ENCODE measurements around the gene OR4X1.
"Not testable (repeated sequence)": the region's sequence is repeated elsewhere in the genome, so short reads cannot be mapped to it uniquely, and the experiment has no call there.

DNA sequence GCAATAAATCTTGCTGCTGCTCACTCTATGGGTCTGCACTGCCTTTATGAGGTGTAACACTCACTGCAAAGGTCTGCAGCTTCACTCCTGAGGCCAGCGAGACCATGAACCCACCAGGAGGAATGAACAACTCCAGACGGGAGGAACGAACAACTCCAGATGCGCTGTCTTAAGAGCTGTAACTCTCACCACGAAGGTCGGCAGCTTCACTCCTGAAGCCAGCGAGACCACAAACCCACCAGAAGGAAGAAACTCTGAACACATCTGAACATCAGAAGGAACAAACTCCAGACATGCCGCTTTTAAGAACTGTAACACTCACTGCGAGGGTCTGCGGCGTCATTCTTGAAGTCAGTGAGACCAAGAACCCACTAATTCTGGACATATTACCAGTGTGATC is 33.6 kb upstream of the OR4X1 start:
- not testable (repeated sequence) for TF ChIP-seq POLR2A, POLR2AphosphoS5 (IDR thresholded peaks at IDR 0.05)
- TF ChIP-seq, protein P1, sequence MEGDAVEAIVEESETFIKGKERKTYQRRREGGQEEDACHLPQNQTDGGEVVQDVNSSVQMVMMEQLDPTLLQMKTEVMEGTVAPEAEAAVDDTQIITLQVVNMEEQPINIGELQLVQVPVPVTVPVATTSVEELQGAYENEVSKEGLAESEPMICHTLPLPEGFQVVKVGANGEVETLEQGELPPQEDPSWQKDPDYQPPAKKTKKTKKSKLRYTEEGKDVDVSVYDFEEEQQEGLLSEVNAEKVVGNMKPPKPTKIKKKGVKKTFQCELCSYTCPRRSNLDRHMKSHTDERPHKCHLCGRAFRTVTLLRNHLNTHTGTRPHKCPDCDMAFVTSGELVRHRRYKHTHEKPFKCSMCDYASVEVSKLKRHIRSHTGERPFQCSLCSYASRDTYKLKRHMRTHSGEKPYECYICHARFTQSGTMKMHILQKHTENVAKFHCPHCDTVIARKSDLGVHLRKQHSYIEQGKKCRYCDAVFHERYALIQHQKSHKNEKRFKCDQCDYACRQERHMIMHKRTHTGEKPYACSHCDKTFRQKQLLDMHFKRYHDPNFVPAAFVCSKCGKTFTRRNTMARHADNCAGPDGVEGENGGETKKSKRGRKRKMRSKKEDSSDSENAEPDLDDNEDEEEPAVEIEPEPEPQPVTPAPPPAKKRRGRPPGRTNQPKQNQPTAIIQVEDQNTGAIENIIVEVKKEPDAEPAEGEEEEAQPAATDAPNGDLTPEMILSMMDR (IDR thresholded peaks at IDR 0.05) = not testable (repeated sequence)

Data from gastroesophageal sphincter (tissue), 3 donors.